GM21367 (cell line): Measurements from ENCODE around the gene KCNJ18.
"Not testable (repeated sequence)": the region's sequence is repeated elsewhere in the genome, so short reads cannot be mapped to it uniquely, and the experiment has no call there.

ENCODE experiments used
- ATAC-seq: cut with Tn5 transposase; IDR thresholded peaks from one replicate; pipeline ENCODE4 v1.9.1; 2021; ENCODE audit not compliant: unreplicated experiment

The KCNJ18 gene

DNA sequence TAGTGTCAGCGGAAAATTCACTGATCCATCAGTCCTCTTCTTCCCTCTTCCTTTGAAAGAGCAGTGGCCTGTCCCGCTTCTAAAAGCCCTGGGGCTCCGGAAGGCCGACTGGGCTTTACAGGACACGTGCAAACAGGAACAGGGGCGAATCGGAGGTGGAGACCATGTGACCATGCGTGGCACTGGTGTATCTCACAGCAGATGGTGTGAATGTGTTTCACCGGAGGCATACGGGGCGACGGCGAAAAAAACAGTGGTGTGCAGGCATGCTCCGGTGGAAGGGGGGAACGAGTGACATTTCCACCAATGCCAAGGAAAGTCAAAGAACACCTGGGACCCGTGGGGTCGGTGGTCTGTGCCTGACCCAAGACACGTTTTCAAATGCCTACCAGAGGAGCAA is 8.4 kb upstream of the KCNJ18 start:
- ATAC-seq, result not testable (repeated sequence)

DNA sequence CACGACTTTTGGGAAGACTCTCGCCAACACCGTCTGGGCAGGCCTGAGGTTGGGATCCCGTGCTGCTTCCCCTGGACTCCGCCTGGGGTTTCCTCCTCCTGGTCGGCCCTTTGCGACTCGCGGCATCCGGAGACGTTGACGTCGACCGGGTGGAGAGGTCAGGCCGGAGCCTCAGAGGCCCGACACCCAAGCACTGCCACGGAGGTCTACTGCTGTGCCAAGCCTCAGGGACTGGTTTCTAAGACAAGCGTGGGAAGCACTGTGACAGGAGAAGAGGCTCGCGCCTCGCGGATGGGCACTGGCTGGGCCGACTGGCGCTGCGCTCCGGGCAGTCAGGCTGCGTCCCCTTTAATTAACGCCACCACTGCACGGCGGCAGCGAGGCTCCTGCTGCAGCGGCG is 7.9 kb upstream of the KCNJ18 start:
- ATAC-seq, result not testable (repeated sequence)

DNA sequence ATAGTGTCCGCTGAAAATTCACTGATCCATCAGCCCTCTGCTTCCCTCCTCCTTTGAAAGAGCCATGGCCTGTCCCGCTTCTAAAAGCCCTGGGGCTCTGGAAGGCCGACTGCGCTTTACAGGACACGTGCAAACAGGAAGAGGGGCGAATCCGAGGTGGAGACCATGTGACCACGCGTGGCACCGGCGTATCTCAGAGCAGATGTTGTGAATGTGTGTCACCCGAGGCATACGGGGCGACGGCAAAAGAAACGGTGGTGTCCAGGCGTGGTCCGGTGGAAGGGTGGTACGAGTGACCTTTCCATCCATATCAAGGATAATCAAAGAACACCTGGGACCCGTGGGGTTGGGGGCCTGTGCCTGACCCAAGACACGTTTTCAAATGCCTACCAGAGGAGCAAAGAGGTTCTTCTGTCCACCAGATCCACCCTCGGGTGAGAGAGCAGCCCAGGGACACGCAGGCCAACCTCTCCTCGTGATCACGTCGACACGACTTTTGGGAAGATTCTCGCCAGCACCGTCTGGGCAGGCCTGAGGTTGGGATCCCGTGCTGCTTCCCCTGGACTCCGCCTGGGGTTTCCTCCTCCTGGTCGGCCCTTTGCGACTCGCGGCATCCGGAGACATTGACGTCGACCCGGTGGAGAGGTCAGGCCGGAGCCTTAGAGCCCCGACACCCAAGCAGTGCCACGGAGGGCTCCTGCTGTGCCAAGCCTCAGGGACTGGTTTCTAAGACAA is 7.1 kb upstream of the KCNJ18 start:
- ATAC-seq, result not testable (repeated sequence)

DNA sequence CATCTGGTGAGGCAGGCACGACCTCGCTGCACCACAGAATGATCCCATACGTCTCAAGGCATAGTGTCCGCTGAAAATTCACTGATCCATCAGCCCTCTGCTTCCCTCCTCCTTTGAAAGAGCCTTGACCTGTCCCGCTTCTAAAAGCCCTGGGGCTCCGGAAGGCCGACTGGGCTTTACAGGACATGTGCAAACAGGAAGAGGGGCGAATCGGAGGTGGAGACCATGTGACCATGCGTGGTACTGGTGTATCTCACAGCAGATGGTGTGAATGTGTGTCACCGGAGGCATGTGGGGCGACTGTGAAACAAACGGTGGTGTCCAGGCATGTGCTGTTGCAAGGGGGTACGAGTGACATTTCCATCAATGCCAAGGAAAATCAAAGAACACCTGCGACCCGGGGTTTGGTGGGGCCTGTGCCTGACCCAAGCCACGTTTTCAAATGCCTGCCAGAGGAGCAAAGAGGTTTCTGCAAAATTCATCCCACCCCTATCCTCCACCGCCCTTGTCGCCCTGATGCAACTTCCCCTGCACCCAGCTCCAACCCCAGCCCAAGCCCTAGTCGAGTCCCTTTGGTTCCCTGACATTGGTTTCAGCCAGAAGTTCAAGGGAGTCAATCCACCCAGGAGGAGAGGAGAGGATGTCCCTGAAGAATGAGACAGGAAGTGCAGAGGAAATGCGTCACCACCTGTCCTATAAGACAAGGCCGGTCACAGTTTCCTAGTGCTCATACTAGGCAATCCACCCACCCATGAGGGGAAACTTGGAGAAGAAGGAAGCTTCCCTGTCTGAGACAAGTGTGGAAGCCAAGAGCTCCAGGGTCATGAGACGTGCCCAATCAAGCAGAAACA is 5.9 kb upstream of the KCNJ18 start:
- no peak for ATAC-seq

DNA sequence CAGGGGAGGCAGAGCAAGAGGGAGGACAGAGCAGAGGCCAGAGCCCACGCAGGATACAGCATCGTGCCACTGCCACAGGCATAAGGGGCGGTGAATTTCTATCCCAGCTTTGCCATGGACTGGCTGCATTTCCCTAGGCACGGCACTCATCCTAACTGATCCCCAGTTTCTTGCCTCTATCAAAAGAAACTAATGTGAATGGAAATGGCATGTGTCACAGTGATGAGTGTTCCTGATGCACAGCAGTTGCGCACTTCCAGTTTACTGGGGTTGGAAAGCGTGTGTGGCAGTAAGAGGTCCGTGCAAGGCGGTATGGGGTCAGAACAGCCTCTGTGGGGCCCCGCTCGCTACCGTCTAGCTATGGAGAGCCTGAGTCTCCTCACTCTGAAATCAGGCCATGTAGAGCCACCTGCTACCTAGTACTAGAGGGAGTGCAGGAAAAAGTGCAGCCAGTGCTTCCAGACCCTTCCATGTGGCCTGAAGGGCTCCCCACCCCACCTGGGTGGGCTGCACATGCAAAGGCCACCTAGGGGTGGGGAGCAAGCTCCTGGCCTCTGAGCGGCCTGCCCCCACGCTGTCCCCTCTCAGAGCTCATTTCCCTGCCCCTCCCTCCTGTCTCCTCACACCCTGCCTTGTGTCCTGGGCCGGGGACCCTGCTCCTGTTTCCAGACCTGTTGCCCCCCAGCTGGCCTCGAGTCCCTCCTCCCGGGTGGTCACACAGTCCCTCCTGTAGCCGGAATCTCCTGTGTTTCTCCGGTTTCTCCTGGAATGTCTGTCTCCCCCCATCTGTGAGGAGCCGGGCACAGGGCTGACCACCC is 5.0 kb upstream of the KCNJ18 start:
- no peak for ATAC-seq

DNA sequence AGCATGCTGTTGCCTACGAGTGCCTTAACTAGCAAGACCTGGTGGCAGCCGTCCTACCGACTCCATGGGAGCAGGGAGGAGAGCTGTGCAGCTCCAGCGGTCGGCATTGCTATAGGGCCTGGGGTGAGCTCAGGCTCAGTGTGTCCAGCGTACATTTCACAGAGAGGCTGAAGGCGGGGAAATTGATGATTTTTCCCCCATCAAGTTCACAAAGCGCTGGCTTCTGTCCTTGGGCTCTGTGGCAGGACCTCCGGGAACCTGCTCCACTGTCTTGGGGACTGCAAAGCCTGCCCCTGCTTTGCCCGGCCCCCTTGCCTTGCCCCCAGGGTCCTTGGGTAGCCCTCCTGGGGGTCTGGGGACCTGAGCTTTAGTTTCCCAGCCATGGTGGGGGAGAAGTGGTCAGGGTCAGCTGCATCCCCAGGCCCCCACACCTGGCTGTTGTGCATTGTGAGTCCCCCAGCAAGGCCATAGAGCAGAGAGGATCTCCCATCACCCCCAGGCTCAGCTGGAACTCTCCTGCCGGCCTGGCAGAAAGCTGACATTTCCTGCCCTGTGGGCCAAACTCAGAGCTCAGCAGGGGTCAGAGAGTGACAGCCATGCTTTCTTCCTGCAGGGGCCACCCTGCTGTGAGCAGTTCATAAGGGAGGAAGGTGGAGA is 3.9 kb upstream of the KCNJ18 start:
- ATAC-seq, result no peak

DNA sequence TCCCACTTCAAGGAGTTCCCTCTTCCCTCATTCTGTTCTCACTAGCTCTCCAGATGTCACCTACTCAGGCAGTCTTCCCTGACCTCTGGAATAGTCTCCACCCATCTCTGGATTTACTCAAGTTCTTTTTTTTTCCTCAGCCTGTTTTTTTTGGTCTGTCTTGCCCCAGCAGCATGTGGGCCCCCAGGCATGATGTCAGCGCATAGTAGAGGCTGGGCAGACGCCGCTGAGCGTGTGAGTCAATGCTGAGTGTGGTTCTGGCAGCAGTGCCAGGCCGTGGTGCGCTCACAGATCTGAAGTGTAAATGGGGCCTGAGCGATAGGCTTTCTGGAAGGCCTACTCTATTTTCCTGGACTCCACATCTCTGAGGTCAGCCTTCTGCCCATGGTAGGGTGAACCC is 2.7 kb upstream of the KCNJ18 start:
- no peak for ATAC-seq

DNA sequence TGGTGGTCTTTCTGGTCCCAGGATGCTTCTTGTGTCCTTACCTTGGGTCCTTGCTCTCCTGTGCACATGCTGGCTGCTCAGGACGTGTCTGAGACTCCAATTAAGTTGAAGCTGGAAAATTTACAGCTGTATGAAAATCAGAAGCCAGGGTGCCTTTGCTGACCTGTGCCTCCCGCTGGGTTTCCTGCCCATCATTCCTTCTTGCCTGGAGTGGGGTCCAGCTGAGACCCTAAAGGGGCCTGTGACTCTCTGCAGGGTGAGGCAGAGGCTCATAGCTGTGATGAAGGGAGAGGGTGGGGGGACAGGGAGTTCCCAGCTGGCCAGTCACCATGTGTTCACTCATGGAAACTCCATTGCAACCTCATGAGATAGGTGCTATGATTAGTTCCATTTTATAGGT is 1.5 kb upstream of the KCNJ18 start:
- ATAC-seq, result not testable (repeated sequence)

DNA sequence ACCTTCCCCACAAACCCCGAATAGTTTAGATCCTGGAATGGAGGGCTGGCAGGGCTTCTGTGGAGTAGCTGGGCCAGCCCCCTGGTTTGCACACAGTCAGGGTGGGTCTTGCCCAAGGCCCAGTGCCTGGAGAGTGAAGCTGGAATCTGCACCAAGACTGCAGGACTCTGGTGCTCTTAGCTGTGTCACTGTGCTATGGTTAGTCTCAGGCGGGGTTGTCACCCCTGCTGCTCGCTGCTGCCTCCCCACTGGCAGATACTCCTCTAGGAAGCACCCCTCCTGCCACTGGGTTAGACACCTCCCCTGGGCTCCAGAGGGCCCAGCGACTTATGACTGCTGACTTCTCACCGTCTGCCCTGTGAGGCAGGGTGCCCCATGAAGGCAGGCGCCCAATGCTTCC is 842 bp upstream of the KCNJ18 start:
- ATAC-seq, result not testable (repeated sequence)

DNA sequence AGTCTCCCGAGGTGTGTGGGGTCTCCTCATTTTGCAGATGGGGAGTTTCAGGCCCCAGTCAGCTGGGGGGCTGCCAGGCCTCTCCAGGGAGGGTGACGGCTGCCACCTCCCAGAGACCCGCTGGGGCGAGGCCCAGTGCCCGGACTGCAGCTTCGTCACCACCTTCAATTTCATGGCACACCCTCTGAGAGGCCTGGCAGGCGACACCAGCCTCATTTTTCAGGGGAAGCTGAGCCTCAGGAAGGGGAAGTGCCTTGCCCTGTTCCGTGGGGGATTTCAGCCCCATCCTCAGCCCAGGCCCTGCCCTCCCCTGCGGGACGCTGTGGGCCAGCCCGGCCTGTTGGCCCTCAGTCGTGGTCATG is 362 bp downstream of the KCNJ18 start:
- ATAC-seq, result not testable (repeated sequence)

DNA sequence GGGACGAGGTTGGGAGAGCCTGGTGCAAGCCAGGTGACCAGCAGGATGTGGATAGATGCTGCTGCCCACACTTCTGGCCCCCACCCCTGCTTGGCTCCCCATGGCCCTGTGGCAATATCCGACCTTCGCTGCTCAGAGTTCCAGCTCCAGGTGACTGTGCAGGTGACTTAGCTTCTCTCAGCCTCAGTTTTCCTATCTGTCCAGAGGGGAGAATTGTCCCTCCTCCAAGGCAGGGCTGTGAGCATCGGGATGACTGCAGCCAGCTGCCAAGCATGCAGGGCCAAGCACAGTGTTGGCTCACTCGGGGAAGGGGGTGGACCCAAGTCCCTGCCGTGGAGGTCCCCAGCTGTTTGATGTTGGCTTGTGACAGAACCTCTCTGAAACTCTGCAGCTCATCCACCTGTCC is 1.1 kb downstream of the KCNJ18 start:
- not testable (repeated sequence) for ATAC-seq

DNA sequence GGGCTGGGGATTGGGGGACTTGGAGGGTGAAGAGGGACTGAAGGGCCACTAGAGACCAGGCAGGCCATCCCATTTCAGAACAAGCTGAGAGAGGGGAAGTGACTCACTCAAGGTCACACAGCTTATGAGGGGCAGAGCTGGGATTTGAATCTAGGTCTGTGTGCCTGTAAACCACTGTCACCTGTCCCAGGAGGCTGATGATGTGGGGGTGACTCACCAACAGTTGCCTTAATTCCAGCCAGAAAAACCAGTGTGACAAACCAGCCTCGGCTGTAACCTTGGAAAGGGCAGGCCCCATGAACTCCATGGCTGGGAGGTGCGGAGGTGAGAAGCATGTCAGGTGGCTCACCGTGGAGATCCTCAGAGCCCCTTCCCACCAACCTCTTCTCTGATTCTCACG is 1.6 kb downstream of the KCNJ18 start:
- not testable (repeated sequence) for ATAC-seq

DNA sequence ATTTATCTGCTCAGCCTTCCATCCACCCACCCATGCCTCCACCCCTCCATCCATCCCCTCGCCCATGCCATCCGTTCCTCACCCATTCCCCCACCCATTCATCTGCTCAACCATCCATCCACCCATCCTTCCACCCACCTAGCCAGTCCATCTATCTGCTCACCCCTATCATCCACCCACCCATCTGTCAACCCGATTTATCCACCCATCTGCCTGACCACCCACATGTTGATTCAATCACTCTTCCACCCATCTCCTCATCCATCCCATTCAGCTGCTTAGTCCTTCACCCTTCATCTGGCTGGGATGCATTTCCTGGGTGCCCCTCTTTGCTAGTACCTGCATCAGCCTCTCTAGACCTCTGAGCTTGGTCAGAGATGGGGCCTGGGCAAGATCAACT is 3.9 kb downstream of the KCNJ18 start:
- not testable (repeated sequence) for ATAC-seq

DNA sequence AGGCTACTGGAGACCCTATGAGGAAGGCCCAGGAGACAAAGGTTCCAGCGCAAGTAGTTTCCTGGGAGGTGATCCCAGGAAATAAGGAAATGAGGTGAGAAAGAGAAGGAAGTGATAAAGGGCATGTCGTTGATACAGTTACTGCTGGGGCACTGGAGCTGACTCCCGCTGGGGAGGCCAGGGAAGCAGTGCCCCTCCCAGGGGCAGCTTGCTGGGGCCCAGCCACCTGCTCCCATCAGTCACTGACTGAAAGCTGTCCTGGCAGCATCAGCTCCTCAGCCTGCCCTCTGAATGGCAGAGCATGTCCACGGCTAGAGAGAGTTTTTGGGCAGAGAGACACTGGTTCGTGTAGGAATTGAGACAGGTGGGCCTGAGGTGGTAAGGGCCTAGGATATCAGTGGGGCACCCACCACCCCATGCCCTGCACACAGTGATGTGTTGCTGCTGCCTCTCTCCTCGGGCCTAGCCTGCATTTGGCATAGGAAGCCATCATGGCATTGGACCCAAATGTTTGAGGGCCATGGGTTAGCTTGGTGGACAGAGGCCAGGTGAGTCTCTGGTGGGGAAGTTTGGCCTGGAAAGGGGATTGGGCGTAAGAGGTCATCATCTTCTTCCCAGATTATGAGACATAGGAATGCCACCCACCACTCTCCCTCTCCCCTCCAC is 4.7 kb downstream of the KCNJ18 start:
- not testable (repeated sequence) for ATAC-seq

DNA sequence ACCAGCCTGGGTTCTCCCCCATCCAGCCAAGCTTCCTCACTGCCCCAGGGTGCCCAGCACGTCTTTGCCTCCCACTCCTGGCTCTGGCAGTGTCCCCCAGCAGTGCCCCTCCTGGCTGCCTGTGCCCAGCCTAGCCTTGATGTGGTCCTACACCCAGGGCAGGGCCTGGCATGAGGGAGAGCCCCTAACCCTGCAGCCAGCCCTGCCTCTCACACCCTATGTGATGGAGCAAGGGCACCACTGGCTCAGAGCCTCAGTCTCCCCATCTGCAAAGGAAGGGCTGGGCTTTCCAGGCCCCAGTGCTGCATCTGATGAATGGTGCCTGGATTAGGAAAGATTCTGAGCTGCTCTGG is 5.2 kb downstream of the KCNJ18 start:
- not testable (repeated sequence) for ATAC-seq

DNA sequence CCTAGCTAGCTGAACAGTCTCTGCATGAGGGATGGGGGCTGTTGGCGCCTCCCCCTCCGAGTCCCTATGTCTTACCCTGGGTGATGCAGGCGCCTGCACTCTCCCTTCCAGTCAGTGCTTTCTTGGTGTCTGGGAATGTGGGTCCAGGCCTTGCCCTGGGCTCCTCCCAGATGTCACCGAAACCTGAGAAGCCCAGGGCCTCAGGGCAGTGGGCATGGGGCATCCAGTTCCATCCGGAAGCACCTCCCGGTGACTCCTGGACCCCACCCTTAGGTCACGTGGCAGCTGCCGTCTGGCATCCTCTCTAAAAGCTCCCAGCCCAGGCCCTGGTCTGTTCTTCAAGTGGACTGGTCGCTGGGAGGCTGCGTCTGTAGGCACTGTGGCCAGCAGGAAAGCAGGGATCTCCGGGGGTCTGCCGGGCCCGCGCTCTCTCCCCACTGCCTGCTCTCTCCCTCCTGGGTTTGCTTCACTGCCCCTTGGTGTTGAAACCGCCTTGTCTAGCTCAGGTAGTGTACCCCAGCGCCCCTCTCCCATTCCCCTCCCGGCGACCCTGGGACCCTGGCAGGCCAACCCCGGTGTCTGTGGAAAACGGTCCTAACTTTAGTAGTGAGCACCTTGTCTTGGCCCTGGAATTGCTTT is 6.2 kb downstream of the KCNJ18 start:
- not testable (repeated sequence) for ATAC-seq

DNA sequence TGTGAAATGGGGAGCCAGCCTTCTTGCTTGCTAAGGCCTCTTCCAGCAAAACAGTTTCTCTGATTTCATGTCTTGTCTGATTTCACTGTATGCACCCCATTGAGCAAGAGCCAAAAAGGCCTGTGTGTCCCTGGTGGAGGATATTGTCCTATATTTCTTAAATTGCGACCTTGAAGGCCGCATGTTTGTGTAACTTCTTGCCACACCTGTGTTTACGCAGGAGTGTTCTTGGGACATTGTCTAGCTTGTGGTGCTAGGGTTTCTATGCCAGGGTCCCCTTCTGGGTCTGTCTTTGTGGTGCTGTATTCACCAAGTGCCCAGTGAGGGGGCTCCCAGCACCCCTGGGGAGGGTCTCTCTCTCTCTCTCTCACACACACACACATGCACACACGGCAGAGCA is 6.8 kb downstream of the KCNJ18 start:
- ATAC-seq, result not testable (repeated sequence)

DNA sequence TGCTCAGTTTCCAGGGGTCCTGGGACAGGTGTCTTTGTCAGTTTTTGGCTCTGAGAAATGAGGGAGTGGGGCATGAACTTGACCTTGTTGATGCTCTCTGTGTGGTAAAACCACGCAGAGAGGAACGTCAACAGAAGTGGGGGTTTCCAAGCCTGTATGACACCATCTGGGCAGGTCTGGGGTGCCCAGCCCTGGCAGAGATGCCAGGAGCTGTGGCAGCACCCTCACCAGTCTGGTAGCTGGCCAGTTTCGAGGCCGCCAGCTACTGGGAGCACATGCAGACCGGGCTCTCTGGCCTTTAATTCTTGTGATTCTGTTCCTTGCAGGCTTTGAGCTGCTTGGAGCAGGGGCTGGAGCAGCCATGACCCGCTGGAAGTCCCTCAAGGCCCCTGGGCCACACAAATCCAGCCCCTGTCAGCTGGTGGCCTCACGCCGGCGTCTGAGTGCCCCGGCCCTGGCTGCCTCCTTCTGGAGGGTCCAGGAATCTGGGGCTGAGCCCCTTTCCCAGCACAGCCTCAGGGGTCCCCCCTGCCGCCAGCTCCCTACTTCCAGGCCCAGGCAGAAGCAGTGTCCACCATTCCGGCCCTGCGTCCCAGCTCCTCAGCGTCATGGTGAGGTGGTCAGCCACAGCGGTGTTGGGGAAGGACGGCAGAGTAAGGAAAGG is 7.4 kb downstream of the KCNJ18 start:
- not testable (repeated sequence) for ATAC-seq

DNA sequence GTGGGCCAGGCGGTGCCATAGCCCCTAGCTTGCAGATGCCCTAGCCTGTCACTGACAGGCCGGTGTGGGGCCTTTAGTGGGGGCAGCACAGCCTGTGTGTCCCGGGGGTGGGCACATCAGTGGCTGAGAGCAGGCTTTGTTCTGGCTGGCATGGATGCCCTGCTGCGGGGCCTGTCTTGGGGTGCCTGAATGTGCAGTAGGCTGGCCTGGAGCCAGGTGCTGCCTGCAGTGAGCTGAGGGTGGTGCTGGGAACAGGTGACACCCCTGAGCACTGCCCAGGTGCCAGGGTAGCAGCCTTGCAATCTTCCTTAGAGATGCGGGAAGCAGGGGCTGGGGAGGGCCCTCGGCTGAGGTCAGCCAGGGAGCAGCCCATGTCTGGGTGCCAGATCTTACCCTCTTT is 8.8 kb downstream of the KCNJ18 start:
- not testable (repeated sequence) for ATAC-seq
